IPS-18a (cell line): ENCODE data around the gene TRAF3IP3.

Source experiments
- H3K27ac ChIP-seq: one replicate; pipeline ENCODE4 v1.5.1; 2013; ENCODE audit warnings: low read length
- H3K27me3 ChIP-seq: one replicate; pipeline ENCODE4 v1.6.1; 2013; ENCODE audit warnings: mild to moderate bottlenecking, low read length; ENCODE audit not compliant: control insufficient read depth, insufficient read depth
- H3K36me3 ChIP-seq: one replicate; pipeline ENCODE4 v1.6.1; 2013; ENCODE audit warnings: low read depth, low read length; ENCODE audit not compliant: control insufficient read depth
- H3K4me1 ChIP-seq: one replicate; pipeline ENCODE4 v1.6.1; 2013; ENCODE audit warnings: low read depth, low read length; ENCODE audit not compliant: control insufficient read depth
- H3K4me3 ChIP-seq: one replicate; pipeline ENCODE4 v1.5.1; 2013; ENCODE audit warnings: low read length
- H3K9ac ChIP-seq: one replicate; pipeline ENCODE4 v1.6.1; 2013; ENCODE audit warnings: mild to moderate bottlenecking, low read length, moderate library complexity
- H3K9me3 ChIP-seq: one replicate; pipeline ENCODE4 v1.6.1; 2013; ENCODE audit warnings: low read depth, low read length; ENCODE audit not compliant: control insufficient read depth

Gene TRAF3IP3, protein sequence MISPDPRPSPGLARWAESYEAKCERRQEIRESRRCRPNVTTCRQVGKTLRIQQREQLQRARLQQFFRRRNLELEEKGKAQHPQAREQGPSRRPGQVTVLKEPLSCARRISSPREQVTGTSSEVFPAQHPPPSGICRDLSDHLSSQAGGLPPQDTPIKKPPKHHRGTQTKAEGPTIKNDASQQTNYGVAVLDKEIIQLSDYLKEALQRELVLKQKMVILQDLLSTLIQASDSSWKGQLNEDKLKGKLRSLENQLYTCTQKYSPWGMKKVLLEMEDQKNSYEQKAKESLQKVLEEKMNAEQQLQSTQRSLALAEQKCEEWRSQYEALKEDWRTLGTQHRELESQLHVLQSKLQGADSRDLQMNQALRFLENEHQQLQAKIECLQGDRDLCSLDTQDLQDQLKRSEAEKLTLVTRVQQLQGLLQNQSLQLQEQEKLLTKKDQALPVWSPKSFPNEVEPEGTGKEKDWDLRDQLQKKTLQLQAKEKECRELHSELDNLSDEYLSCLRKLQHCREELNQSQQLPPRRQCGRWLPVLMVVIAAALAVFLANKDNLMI

DNA sequence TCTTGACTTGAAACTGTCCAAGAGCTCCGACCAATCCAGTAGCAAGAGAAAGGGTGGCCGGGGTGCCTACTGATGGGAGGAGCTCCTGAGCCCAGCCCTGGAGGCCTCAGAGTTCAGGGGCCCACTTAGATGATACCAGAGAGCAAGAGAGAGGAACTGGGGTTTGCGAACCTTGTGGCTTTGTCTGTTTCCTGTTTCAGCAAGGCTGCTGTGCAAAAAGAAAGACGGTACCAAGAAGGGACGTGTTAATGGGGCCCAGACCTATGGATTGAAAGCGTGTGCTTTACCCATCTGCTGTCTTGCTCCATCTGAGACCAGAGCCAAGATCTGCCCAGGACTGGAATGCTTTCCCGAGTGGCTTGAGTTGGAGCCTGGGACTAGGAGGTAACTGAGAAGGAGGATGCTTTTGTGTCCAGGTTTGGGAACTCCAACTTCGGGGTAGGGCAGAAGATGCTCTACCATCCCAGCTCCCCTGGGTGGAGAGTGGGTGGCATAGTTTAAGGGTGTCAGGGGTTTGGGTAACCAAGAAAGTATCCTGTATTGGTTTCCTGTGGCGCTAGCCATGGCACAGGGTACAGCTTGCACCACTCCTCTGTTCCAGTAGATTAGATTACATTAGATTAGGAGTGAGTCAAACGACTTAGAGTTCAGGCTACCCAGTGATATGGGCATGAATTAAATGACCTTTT lies at the start of gene TRAF3IP3:
Gene TRAF3IP3 (plus strand): TSS at position 128 of the 689 bp plus-strand sequence. CDS start 3,987 bp downstream, outside the sequence.
- Histone ChIP-seq H3K27me3 (peaks cover 3% of the 10 kb centered on the region), H3K9ac (no peak within 1 kb of the TSS), H3K27ac (no peak within 1 kb of the TSS), H3K9me3 (no peaks in the 10 kb centered on the region), H3K4me3 (no peak within 1 kb of the TSS), H3K4me1 (no peaks in the 10 kb centered on the region), H3K36me3 (no peaks in the 10 kb centered on the region)

DNA sequence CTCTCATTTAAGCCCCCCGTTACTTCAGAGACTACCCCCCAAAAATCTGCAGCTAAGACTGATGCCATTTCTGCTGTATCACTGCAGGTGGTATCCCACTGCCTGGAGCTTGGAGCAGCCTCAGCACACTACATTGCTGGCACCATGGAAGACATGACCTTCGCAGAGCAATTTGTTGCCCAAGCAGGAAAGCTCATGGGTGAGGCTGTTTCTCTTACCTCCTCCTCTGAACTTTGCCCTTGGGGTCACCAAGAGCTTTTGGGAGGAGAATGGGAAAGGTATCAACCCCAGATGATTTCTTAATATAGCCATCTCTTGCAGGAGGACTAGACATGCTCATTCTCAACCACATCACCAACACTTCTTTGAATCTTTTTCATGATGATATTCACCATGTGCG lies 49.2 kb upstream of the TRAF3IP3 start:
- H3K27me3 ChIP-seq, result no peaks in the 10 kb centered on the region

DNA sequence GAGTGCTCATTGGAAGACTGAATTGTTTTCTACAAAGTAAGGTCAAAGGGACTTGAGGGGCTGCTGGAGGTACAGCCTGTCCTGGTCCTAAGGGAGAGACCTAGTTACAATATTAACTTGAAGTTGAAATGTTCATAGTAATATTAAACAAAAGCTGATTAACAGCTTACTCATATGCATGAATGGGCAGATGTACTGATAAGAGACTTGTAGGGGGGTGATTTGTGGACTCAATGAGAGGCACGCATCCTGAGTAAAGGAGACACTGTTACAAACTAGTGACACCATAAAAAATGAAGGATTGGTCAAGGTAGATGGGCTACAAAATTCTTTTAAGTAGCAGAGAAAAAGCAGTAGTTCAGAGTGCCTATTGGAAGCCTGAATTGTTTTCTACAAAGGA lies 48.5 kb upstream of the TRAF3IP3 start:
- peaks cover 3% of the 10 kb centered on the region for H3K4me1 ChIP-seq
- no peaks in the 10 kb centered on the region for H3K27me3 ChIP-seq
- no peak overlapping the region for H3K9ac ChIP-seq
- no peak overlapping the region for H3K4me3 ChIP-seq
- H3K9me3 ChIP-seq, result no peaks in the 10 kb centered on the region
- no peaks in the 10 kb centered on the region for H3K36me3 ChIP-seq
- no peak overlapping the region for H3K27ac ChIP-seq

More for the DNA sequence above, 49.2 kb upstream of the TRAF3IP3 start:
- Histone ChIP-seq H3K27ac (no peak overlapping the region), H3K9me3 (no peaks in the 10 kb centered on the region), H3K36me3 (no peaks in the 10 kb centered on the region), H3K4me3 (no peak overlapping the region), H3K9ac (no peak overlapping the region), H3K4me1 (peaks cover 3% of the 10 kb centered on the region)

- H3K4me3 ChIP-seq, result no peak overlapping the region
- H3K9ac ChIP-seq, result no peak overlapping the region
- H3K27ac ChIP-seq, result no peak overlapping the region
- H3K36me3 ChIP-seq, result no peaks in the 10 kb centered on the region
- H3K27me3 ChIP-seq, result no peaks in the 10 kb centered on the region
- peaks cover 3% of the 10 kb centered on the region for H3K4me1 ChIP-seq
- H3K9me3 ChIP-seq, result no peaks in the 10 kb centered on the region
Observed at GRCh38 chr1:209708297-209708696, 47.6 kb upstream of the TRAF3IP3 start.

DNA sequence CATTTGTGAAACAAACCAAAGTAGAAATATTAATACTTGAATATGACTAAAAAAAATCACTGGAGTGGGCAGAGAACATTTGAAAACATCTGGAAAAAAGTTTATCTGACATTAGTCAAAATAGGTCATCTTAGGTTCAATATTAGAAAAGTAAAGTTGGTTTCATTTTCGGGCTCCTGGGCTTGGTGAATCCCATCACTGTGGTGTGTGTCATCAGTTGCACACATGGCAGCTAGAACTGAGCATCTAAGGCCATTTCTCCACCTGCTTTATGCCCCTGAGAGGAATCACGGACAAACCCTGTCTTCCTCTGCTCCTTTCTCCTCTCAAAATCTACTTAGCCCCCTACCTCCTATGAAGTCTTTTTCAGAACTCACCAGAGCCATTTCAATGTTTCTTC lies 45.8 kb upstream of the TRAF3IP3 start:
- H3K27me3 ChIP-seq, result no peaks in the 10 kb centered on the region
- H3K4me1 ChIP-seq, result peaks cover 3% of the 10 kb centered on the region
- H3K36me3 ChIP-seq, result no peaks in the 10 kb centered on the region
- H3K4me3 ChIP-seq, result no peak overlapping the region
- no peak overlapping the region for H3K27ac ChIP-seq
- H3K9ac ChIP-seq, result no peak overlapping the region
- no peaks in the 10 kb centered on the region for H3K9me3 ChIP-seq

- Histone ChIP-seq H3K4me3 (no peak overlapping the region), H3K4me1 (peaks cover 3% of the 10 kb centered on the region), H3K9ac (no peak overlapping the region), H3K27me3 (no peaks in the 10 kb centered on the region), H3K9me3 (no peaks in the 10 kb centered on the region), H3K27ac (no peak overlapping the region), H3K36me3 (no peaks in the 10 kb centered on the region)
Observed at GRCh38 chr1:209710847-209711246, 45.0 kb upstream of the TRAF3IP3 start.

DNA sequence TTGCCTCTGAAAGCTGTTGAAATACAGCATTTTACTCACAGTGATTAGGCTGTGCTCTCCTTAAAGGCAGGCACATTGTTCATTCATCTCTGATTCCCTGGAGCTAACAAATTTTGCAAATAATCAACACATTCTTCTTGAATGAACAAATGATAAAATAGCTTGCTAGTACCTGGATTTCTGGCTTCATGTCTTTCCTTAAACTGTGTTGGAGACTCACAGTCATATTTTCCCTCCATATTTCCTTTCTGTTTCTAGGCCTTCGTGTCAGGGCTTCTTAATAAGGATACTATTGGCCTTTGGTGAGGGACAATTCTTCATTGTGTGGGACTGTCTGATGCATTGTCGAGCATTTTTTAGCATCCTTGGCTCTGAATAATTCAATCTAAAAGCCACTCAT lies 41.5 kb upstream of the TRAF3IP3 start:
- Histone ChIP-seq H3K9ac (no peak overlapping the region), H3K9me3 (no peaks in the 10 kb centered on the region), H3K27ac (no peak overlapping the region), H3K27me3 (no peaks in the 10 kb centered on the region), H3K4me3 (no peak overlapping the region), H3K36me3 (no peaks in the 10 kb centered on the region), H3K4me1 (no peaks in the 10 kb centered on the region)

DNA sequence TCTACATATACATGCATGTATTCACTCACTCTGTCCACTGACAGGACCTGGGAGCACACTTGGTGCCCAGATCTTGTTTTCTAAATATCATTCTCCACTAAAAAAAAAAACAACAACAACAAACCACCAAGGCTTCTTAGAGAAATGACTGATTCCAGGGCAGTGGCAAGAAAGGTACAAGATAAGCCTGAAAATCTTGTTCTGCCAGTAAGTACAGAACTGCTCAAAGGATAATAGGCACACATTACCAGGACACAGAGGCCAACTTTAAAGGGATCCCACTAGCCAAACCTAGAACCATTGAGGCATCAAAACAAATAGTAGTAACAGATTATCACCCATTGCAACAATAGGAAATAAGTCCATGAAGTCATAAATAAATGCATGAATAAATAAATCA lies 40.5 kb upstream of the TRAF3IP3 start:
- no peak overlapping the region for H3K27ac ChIP-seq
- no peaks in the 10 kb centered on the region for H3K36me3 ChIP-seq
- H3K4me3 ChIP-seq, result no peak overlapping the region
- no peaks in the 10 kb centered on the region for H3K27me3 ChIP-seq
- no peak overlapping the region for H3K9ac ChIP-seq
- H3K4me1 ChIP-seq, result no peaks in the 10 kb centered on the region
- no peaks in the 10 kb centered on the region for H3K9me3 ChIP-seq

DNA sequence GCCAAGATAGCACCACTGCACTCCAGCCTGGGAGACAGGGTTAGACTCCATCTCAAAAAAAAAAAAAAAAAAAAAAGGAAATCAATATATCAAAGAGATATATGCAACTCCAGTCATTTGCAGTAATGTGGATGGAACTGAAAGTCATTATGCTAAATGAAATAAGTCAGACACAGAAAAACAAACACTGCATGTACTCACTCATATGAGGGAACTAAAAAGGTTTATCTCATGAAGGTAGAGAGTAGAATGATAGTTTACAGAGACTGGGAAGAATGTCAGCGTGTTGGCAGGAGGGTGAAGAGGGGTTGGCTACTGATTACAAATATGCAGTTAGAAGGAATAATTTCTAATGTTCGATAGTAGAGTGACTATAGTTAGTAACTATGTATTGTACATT lies 38.0 kb upstream of the TRAF3IP3 start:
- no peak overlapping the region for H3K27ac ChIP-seq
- H3K9ac ChIP-seq, result no peak overlapping the region
- H3K36me3 ChIP-seq, result no peaks in the 10 kb centered on the region
- no peaks in the 10 kb centered on the region for H3K27me3 ChIP-seq
- H3K4me3 ChIP-seq, result no peak overlapping the region
- H3K4me1 ChIP-seq, result no peaks in the 10 kb centered on the region
- H3K9me3 ChIP-seq, result no peaks in the 10 kb centered on the region

GRCh38 chr1:209720326-209720725 lies 35.5 kb upstream of the TRAF3IP3 start:
- H3K27me3 ChIP-seq, result no peaks in the 10 kb centered on the region
- H3K27ac ChIP-seq, result no peak overlapping the region
- no peaks in the 10 kb centered on the region for H3K9me3 ChIP-seq
- no peaks in the 10 kb centered on the region for H3K36me3 ChIP-seq
- H3K4me1 ChIP-seq, result no peaks in the 10 kb centered on the region
- H3K9ac ChIP-seq, result no peak overlapping the region
- no peak overlapping the region for H3K4me3 ChIP-seq

GRCh38 chr1:209720826-209721225 lies 35.0 kb upstream of the TRAF3IP3 start:
- Histone ChIP-seq H3K4me3 (no peak overlapping the region), H3K9ac (no peak overlapping the region), H3K27ac (no peak overlapping the region), H3K27me3 (no peaks in the 10 kb centered on the region), H3K4me1 (no peaks in the 10 kb centered on the region), H3K36me3 (no peaks in the 10 kb centered on the region), H3K9me3 (no peaks in the 10 kb centered on the region)
